Measurements from ENCODE around the gene GAS2L1.

DNA sequence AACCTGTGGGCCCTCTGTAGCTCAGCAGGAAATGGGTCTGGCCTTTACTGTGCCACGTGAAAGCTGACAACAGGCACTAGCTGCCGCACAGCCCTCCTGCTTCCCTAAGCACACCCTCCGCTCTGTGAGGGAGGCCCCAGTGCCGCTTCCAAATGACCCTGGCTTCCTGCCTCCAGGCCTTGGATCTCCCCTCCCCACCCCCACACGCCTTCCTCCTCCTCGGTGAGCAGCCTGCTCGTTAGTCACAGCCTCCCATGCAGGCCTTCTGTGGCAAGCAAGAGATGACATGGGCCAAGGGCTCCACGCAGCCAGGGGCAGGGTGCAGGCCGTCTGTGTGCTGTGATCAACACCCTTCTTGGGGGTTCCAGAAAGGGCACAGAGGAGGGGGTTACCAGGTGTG lies 24.3 kb downstream of the GAS2L1 start:
- no peak for TF ChIP-seq CTCF (IDR thresholded peaks at IDR 0.05)
- no peak for TF ChIP-seq ZFX (IDR thresholded peaks at IDR 0.05; ENCODE audit: borderline replicate concordance)

Data from 22Rv1 (cell line).